HepG2 (cell line): ENCODE measurements around the gene MAPKAPK3. TPM values are rescaled to one million over a fixed set of nuclear protein-coding genes. Genes with fewer than 3 reads are reported as not detected.
A peak's percentile ranks its signal among the peaks of the same experiment; 100 is the strongest.

Experiments
- ATAC-seq: fragments of 200-7000 bp; cut with Tn5 transposase; 3 replicates; pipeline ENCODE4 v1.9.1; 2020; ENCODE audit warnings: mild to moderate bottlenecking, moderate library complexity
- BruUV-seq: library from RNA; stranded (reverse); fragments of 400-500 nt; replicated peaks from 2 replicates; lab custom pipeline; 2021; lab: Mats Ljungman, UMichigan
- CTCF ChIA-PET: fragments of 300-600 bp; formaldehyde crosslinking; extraction: SDS; loops from one replicate; lab custom pipeline; 2021; ENCODE audit warnings: low total read pairs, inconsistent platforms, low intra/inter-chr PET ratio; lab: Yijun Ruan, JAX
- POLR2A ChIA-PET: fragments of 350-600 bp; sonication (Branson Sonifier 250); formaldehyde crosslinking; loops from one replicate; lab custom pipeline; 2020; ENCODE audit warnings: antibody characterized with exemption, inconsistent platforms; lab: Yijun Ruan, JAX
- DNase-seq: peaks from one replicate; pipeline ENCODE4 v3.0.0-alpha.2; 2015; ENCODE audit warnings: low spot score
- FAIRE-seq: peaks from 3 replicates; lab custom pipeline; 2011; peaks lifted over from hg19 to GRCh38; lab: Jason Lieb, UNC
- H2AFZ ChIP-seq: one replicate; pipeline ENCODE4 v1.6.1; 2011; ENCODE audit warnings: low read length, inconsistent platforms
- H3K27ac ChIP-seq: fragments of 300-600 bp; 3 replicates; pipeline ENCODE4 v1.8.0; 2011; ENCODE audit warnings: mixed run types, mild to moderate bottlenecking, mixed read lengths, low read length, inconsistent platforms; ENCODE audit not compliant: insufficient read depth; ENCODE audit errors: extremely low read length
- H3K27me3 ChIP-seq, 2 experiments: fragments of 200-600 bp in 1 of 2; 2 replicates in 1 of 2; 3 replicates in 1 of 2; pipeline versions ENCODE4 v1.6.0 to v1.8.0; 2011; ENCODE audit warnings: low read length in 2 of 2, mild to moderate bottlenecking in 2 of 2, moderate library complexity in 2 of 2, inconsistent platforms in 1 of 2; ENCODE audit not compliant: insufficient read depth in 2 of 2, control insufficient read depth in 1 of 2
- H3K36me3 ChIP-seq, 2 experiments: fragments of 200-600 bp in 1 of 2; replicated peaks in 1 of 2; 2 replicates in 1 of 2; 3 replicates in 1 of 2; pipeline versions ENCODE4 v1.5.1 to v1.8.0; 2011; ENCODE audit warnings: low read length in 2 of 2, inconsistent platforms in 1 of 2; ENCODE audit not compliant: insufficient read depth in 2 of 2, control insufficient read depth in 1 of 2
- H3K4me1 ChIP-seq: 2 replicates; pipeline ENCODE4 v1.5.1; 2012; ENCODE audit warnings: low read length, inconsistent platforms; ENCODE audit not compliant: insufficient read depth
- H3K4me2 ChIP-seq: 2 replicates; pipeline ENCODE4 v1.6.0; 2011; ENCODE audit warnings: low read depth, low read length, inconsistent platforms
- H3K4me3 ChIP-seq, 3 experiments: fragments of 200-600 bp in 1 of 3; sonication (generic), shearing (Covaris generic) in 1 of 3; replicated peaks in 1 of 3; 2 replicates each; pipeline ENCODE4 v1.5.1; 2011 to 2016; ENCODE audit warnings: low read length in 3 of 3, inconsistent platforms in 2 of 3, low read depth in 2 of 3, mild to moderate bottlenecking in 2 of 3, control low read depth in 1 of 3, mixed read lengths in 1 of 3; ENCODE audit not compliant: insufficient read depth in 1 of 3
- H3K79me2 ChIP-seq: one replicate; pipeline ENCODE4 v1.6.1; 2011; ENCODE audit warnings: low read length, inconsistent platforms; ENCODE audit not compliant: insufficient read depth
- H3K9ac ChIP-seq: 2 replicates; pipeline ENCODE4 v1.6.0; 2011; ENCODE audit warnings: mild to moderate bottlenecking, low read depth, low read length, inconsistent platforms; ENCODE audit not compliant: insufficient read depth
- H3K9me3 ChIP-seq: 2 replicates; pipeline ENCODE4 v1.5.1; 2012; ENCODE audit warnings: mild to moderate bottlenecking, low read length
- H4K20me1 ChIP-seq: 2 replicates; pipeline ENCODE4 v1.6.0; 2011; ENCODE audit warnings: inconsistent platforms, mild to moderate bottlenecking, low read length, moderate library complexity; ENCODE audit not compliant: insufficient read depth
- ETS1 ChIP-seq: sonication (generic); formaldehyde crosslinking; IDR thresholded peaks from 2 replicates; pipeline ENCODE4 v1.4.0; 2020; ENCODE audit warnings: missing genetic modification reagents
- HDAC6 ChIP-seq: fragments of 200-600 bp; sonication (generic); IDR thresholded peaks from 2 replicates; pipeline ENCODE4 v1.7.0; 2017; ENCODE audit warnings: mild to moderate bottlenecking, antibody characterized with exemption, low read length, low read depth
- HOXD1 ChIP-seq: sonication (generic); formaldehyde crosslinking; IDR thresholded peaks from 2 replicates; pipeline ENCODE4 v1.5.0; 2020; ENCODE audit warnings: missing genetic modification reagents
- KDM5A ChIP-seq: fragments of 200-600 bp; sonication (generic); IDR thresholded peaks from 2 replicates; pipeline ENCODE4 v1.7.0; 2018; ENCODE audit warnings: antibody characterized with exemption, mild to moderate bottlenecking, low read length, borderline replicate concordance
- NCOA5 ChIP-seq: sonication (generic); formaldehyde crosslinking; IDR thresholded peaks from 2 replicates; pipeline ENCODE4 v1.4.0; 2020; ENCODE audit warnings: missing genetic modification reagents
- SMYD3 ChIP-seq: sonication (generic); formaldehyde crosslinking; IDR thresholded peaks from 2 replicates; pipeline ENCODE4 v1.8.1; 2023; ENCODE audit warnings: mild to moderate bottlenecking, missing genetic modification reagents
- TAF1 ChIP-seq: sonication (generic); formaldehyde crosslinking; IDR thresholded peaks from 2 replicates; pipeline ENCODE4 v1.4.0; 2020; ENCODE audit warnings: missing genetic modification reagents
- ZBTB46 ChIP-seq: sonication (generic); formaldehyde crosslinking; IDR thresholded peaks from 2 replicates; pipeline ENCODE4 v1.4.0; 2020; ENCODE audit warnings: mild to moderate bottlenecking, missing genetic modification reagents, borderline replicate concordance
- ZFP37 ChIP-seq: sonication (generic); formaldehyde crosslinking; IDR thresholded peaks from 2 replicates; pipeline ENCODE4 v1.4.0; 2020; ENCODE audit warnings: missing genetic modification reagents, borderline replicate concordance
- ZNF10 ChIP-seq: sonication (generic); formaldehyde crosslinking; IDR thresholded peaks from 2 replicates; pipeline ENCODE4 v1.4.0; 2020; ENCODE audit warnings: mild to moderate bottlenecking, low read depth, missing genetic modification reagents, borderline replicate concordance
- ZNF317 ChIP-seq: sonication (generic); formaldehyde crosslinking; IDR thresholded peaks from 2 replicates; pipeline ENCODE4 v1.5.0; 2020; ENCODE audit warnings: mild to moderate bottlenecking, missing genetic modification reagents
- ZNF333 ChIP-seq: sonication (generic); formaldehyde crosslinking; IDR thresholded peaks from 2 replicates; pipeline ENCODE4 v1.4.0; 2020; ENCODE audit warnings: mild to moderate bottlenecking, missing genetic modification reagents, borderline replicate concordance
- ZNF703 ChIP-seq: sonication (generic); formaldehyde crosslinking; IDR thresholded peaks from 2 replicates; pipeline ENCODE4 v1.5.1; 2020; ENCODE audit warnings: missing genetic modification reagents, mild to moderate bottlenecking, moderate library complexity, borderline replicate concordance
- ZNF709 ChIP-seq: sonication (generic); formaldehyde crosslinking; IDR thresholded peaks from 2 replicates; pipeline ENCODE4 v1.5.0; 2020; ENCODE audit warnings: mild to moderate bottlenecking, missing genetic modification reagents
- ZNF773 ChIP-seq: sonication (generic); formaldehyde crosslinking; IDR thresholded peaks from 2 replicates; pipeline ENCODE4 v1.4.0; 2020; ENCODE audit warnings: missing genetic modification reagents, borderline replicate concordance
- WGBS: methylation state at CpG from one replicate; pipeline ENCODE4 v1.1.6; 2017; ENCODE audit warnings: low lambda C conversion rate; 5-methylcytosine and 5-hydroxymethylcytosine counted together
- in situ Hi-C: cut with HindIII; loops from 2 replicates; pipeline ENCODE4 v1.10.0; 2017; ENCODE audit warnings: low pct_unique_long_range_greater_than_20kb; ENCODE audit not compliant: extremely low pct_ligation_motif_present
- intact Hi-C: fragments of 100-400 bp; cut with micrococcal nuclease; formaldehyde crosslinking; loops from one replicate; pipeline ENCODE4 v1.10.0; 2022; ENCODE audit not compliant: unreplicated experiment
- polyA plus RNA-seq, 8 experiments: library from polyadenylated mRNA; depleted of rRNA in 3 of 8; stranded (reverse) in 7 of 8; unstranded in 1 of 8; fragments of >200 nt; fragmentation: Illumina TruSeq in 4 of 8; extraction: Trizol in 4 of 8; gene quantifications; 2 replicates each; pipeline versions ENCODE4 v1.2.1 to v1.2.3, GENCODE V29; 2011 to 2016; ENCODE audit warnings: low read depth in 4 of 8, missing spikeins in 1 of 8, mixed read lengths in 1 of 8; ENCODE audit not compliant: insufficient read depth in 1 of 8
- total RNA-seq, 5 experiments: library from RNA; depleted of rRNA; stranded (reverse); fragments of >200 nt; fragmentation: Illumina TruSeq; extraction: Trizol; gene quantifications; 2 replicates each; pipeline ENCODE4 v1.2.3, GENCODE V29; 2016; ENCODE audit warnings: low read depth in 1 of 5

Gene MAPKAPK3
- total and polyA plus RNA-seq, 2 of the 13 experiments (the other 11 are each of a cell fraction or from before 2014, with no cell fraction given), result 39.9 to 41.2 TPM

GRCh38 chr3:50617911-50618481, 1.0 kb downstream of the MAPKAPK3 start:
- H2AFZ ChIP-seq, result no peak overlapping the region
- no peak for FAIRE-seq
- peaks cover 7% of the 10 kb centered on the region for H3K79me2 ChIP-seq
- in situ Hi-C loops (loop anchor here (5.0 kb wide), 2 partner anchors 34 to 754 kb away; no protein-coding TSS in a partner anchor), intact Hi-C loops (loop anchor here (10.0 kb wide), 1 partner anchor 347 kb away; no protein-coding TSS in a partner anchor)
- H3K4me2 ChIP-seq, result peak overlapping the region; percentile 99
- DNase-seq, result no peak
- H4K20me1 ChIP-seq, result no peaks in the 10 kb centered on the region
- POLR2A ChIA-PET, result interaction anchor here (1.3 to 4.0 kb wide), 5 partner anchors 13 to 767 kb away, joined by 3 to 33 read pairs (median 15); partner anchors contain the start of genes HEMK1 and MANF
- no peak for ATAC-seq
- H3K27ac ChIP-seq, result peak overlapping the region; percentile 86
- peak overlapping the region; percentile 81 for H3K9ac ChIP-seq
- peaks cover 0 to 1% of the 10 kb centered on the region in 2 experiments; a peak in 1 of 5 replicates for H3K27me3 ChIP-seq
- peak overlapping the region; percentile 67 to 78 (median 70) for H3K4me3 ChIP-seq
- H3K4me1 ChIP-seq, result peaks cover 41% of the 10 kb centered on the region
- no peaks in the 10 kb centered on the region for H3K9me3 ChIP-seq
- CTCF ChIA-PET, result interaction anchor here (8.0 kb wide), 1 partner anchor 46 kb away, joined by 182 read pairs; the partner anchor contains the start of gene HEMK1
- TSS peak; percentile 52 for BruUV-seq
- no CpG with 5 or more reads among the region's 6 CpGs for WGBS
- peaks cover 0 to 3% of the 10 kb centered on the region in 2 experiments; a peak in 1 of 5 replicates for H3K36me3 ChIP-seq
- TF ChIP-seq ZNF773 (CRISPR knock-in tag) (no peak), ZFP37 (CRISPR knock-in tag) (no peak), SMYD3 (no peak), ZNF709 (CRISPR knock-in tag) (peak; percentile 3; the same call in 1 of the 2 replicates), KDM5A (no peak), ZNF703 (CRISPR knock-in tag) (no peak), TAF1 (no peak), ZBTB46 (CRISPR knock-in tag) (no peak), NCOA5 (no peak), HOXD1 (CRISPR knock-in tag) (no peak), ETS1 (CRISPR knock-in tag) (0 out of 2 replicates have a peak, but pooled peaks have one; percentile 1), ZNF317 (CRISPR knock-in tag) (no peak), ZNF10 (CRISPR knock-in tag) (no peak), HDAC6 (no peak), ZNF333 (CRISPR knock-in tag) (0 out of 2 replicates have a peak, but pooled peaks have one; percentile 11)
